Activated naive CD8-positive, alpha-beta T cell (primary cell): Measurements from ENCODE around the gene LIF.

Experiments used
- H3K27ac Mint-ChIP-seq: one replicate; pipeline ENCODE4 v1.8.0; 2021; ENCODE audit warnings: mixed read lengths
- H3K27me3 Mint-ChIP-seq: one replicate; pipeline ENCODE4 v1.8.0; 2021; ENCODE audit warnings: mixed read lengths
- H3K36me3 Mint-ChIP-seq: one replicate; pipeline ENCODE4 v1.8.0; 2021; ENCODE audit warnings: mixed read lengths
- H3K4me1 Mint-ChIP-seq: one replicate; pipeline ENCODE4 v1.8.0; 2021; ENCODE audit warnings: low read depth, mixed read lengths
- H3K4me3 Mint-ChIP-seq: one replicate; pipeline ENCODE4 v1.8.0; 2021; ENCODE audit warnings: mild to moderate bottlenecking, mixed read lengths
- H3K9me3 Mint-ChIP-seq: one replicate; pipeline ENCODE4 v1.8.0; 2021; ENCODE audit warnings: low read depth, mixed read lengths

The LIF gene

GRCh38 chr22:30245985-30246813 lies at the start of gene LIF:
LIF (minus strand) TSS chr22:30246759; CDS start chr22:30246695, 64 bp downstream.
- peaks cover 9% of the 10 kb centered on the region for H3K36me3 Mint-ChIP-seq
- no peaks in the 10 kb centered on the region for H3K27me3 Mint-ChIP-seq
- peak within 1 kb of the TSS; percentile 97 for H3K27ac Mint-ChIP-seq
- peak within 1 kb of the TSS; percentile 97 for H3K4me3 Mint-ChIP-seq
- peaks cover 36% of the 10 kb centered on the region for H3K4me1 Mint-ChIP-seq
- no peaks in the 10 kb centered on the region for H3K9me3 Mint-ChIP-seq

DNA sequence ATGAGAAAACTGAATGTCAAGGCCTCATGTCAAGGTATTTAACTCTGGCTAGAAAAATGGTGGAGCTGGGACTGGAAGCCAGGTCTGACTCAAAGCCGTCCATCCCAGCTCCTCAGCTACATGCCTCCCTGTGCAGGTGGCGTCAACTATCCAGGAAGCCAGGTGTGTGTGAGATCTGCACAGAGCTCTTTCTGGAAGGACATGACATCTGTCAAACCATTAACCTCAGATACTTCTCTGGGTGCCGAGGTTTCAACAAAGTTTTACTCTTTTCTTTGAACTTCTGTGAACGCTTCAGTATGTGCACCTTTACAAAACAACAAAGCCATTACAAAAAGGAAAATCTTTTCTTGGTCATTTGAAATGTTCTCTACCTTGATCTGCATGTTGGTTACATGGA lies 49.8 kb upstream of the LIF start:
- H3K4me3 Mint-ChIP-seq = peak overlapping the region; percentile 62
- no peaks in the 10 kb centered on the region for H3K36me3 Mint-ChIP-seq
- no peaks in the 10 kb centered on the region for H3K27me3 Mint-ChIP-seq
- peak overlapping the region; percentile 87 for H3K27ac Mint-ChIP-seq
- peaks cover 63% of the 10 kb centered on the region for H3K4me1 Mint-ChIP-seq
- no peaks in the 10 kb centered on the region for H3K9me3 Mint-ChIP-seq

GRCh38 chr22:30295576-30295975 lies 49.0 kb upstream of the LIF start:
- Mint-ChIP-seq H3K4me1 (peaks cover 57% of the 10 kb centered on the region), H3K4me3 (no peak overlapping the region), H3K27ac (peak overlapping the region; percentile 87), H3K9me3 (no peaks in the 10 kb centered on the region), H3K36me3 (no peaks in the 10 kb centered on the region), H3K27me3 (no peaks in the 10 kb centered on the region)

DNA sequence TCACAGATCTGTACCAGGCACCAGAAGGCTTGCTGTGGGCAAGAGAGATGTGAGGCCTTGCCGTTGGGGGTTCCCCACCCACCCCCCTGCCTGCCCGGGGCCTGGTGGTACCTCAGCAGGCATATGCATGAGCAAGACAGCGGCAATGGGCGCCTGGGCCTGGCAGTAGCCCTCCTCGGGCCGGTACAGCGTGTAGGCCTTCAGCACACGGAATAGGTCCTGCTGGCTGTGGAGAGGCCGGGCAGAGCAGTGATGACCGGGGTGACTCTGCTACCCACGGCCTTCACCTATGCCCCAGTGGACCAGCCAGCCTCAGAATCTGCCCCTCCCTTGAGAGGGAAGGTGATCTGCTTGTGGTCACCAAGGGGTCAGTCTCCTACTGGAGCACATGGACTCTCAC lies 48.3 kb upstream of the LIF start:
- Mint-ChIP-seq H3K4me1 (peaks cover 60% of the 10 kb centered on the region), H3K36me3 (no peaks in the 10 kb centered on the region), H3K27ac (peak overlapping the region; percentile 28), H3K9me3 (no peaks in the 10 kb centered on the region), H3K4me3 (no peak overlapping the region), H3K27me3 (no peaks in the 10 kb centered on the region)

GRCh38 chr22:30294066-30294465 lies 47.5 kb upstream of the LIF start:
- peak overlapping the region; percentile 34 for H3K27ac Mint-ChIP-seq
- H3K9me3 Mint-ChIP-seq = no peaks in the 10 kb centered on the region
- no peaks in the 10 kb centered on the region for H3K36me3 Mint-ChIP-seq
- H3K4me3 Mint-ChIP-seq = no peak overlapping the region
- H3K4me1 Mint-ChIP-seq = peaks cover 58% of the 10 kb centered on the region
- no peaks in the 10 kb centered on the region for H3K27me3 Mint-ChIP-seq

GRCh38 chr22:30293026-30293425 lies 46.5 kb upstream of the LIF start:
- Mint-ChIP-seq H3K27ac (no peak overlapping the region), H3K4me3 (no peak overlapping the region), H3K27me3 (no peaks in the 10 kb centered on the region), H3K36me3 (no peaks in the 10 kb centered on the region), H3K4me1 (peaks cover 53% of the 10 kb centered on the region), H3K9me3 (no peaks in the 10 kb centered on the region)

DNA sequence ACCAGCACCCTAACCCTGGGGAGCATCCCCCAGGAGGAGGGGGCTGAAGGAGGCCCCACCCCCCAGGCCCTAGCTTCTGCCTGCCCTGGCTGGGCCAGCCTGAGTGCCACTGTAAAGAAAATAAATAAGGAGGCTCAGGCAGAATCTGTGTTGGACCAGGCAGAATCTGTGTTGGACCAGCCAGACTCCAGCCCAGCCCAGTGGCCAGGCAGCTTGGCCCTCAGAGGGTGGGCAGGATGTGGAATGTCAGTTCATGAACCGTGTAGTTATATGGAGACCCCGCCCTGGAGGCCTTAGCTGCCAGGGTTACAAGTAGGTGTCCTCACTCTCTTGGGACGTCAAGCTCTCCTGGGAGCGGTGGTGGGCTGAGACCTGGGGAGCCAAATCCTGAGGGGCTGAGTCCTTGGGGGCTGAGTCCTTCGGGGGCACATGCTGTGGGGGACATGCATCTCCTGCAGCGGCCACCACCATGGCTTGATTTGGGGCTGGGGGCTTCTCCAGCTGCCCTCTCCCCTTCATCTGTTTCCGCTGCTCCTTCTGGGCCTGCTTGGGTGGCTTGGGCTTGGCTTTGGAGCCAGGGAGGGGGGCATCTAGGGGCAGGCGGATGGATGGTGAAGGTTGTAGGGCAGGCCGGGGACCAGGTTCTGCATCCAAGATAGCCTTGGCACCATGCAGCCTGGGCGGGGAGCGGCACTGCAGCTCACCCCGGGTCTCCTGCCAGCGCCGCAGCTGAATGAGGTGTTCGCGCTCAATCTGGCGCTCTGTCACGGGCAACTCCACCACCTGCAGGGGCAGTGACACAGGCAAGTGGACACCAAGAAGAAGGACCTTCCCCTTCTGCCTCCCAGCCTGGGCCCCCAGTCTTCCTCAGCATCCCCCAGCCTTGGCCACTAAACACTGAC lies 45.8 kb upstream of the LIF start:
- H3K27ac Mint-ChIP-seq = no peak overlapping the region
- H3K4me1 Mint-ChIP-seq = peaks cover 49% of the 10 kb centered on the region
- H3K9me3 Mint-ChIP-seq = no peaks in the 10 kb centered on the region
- no peaks in the 10 kb centered on the region for H3K27me3 Mint-ChIP-seq
- no peak overlapping the region for H3K4me3 Mint-ChIP-seq
- H3K36me3 Mint-ChIP-seq = no peaks in the 10 kb centered on the region

GRCh38 chr22:30291058-30291892 lies 44.7 kb upstream of the LIF start:
- peak overlapping the region; percentile 75 for H3K27ac Mint-ChIP-seq
- no peak overlapping the region for H3K4me3 Mint-ChIP-seq
- no peaks in the 10 kb centered on the region for H3K9me3 Mint-ChIP-seq
- no peaks in the 10 kb centered on the region for H3K36me3 Mint-ChIP-seq
- no peaks in the 10 kb centered on the region for H3K27me3 Mint-ChIP-seq
- H3K4me1 Mint-ChIP-seq = peaks cover 42% of the 10 kb centered on the region

DNA sequence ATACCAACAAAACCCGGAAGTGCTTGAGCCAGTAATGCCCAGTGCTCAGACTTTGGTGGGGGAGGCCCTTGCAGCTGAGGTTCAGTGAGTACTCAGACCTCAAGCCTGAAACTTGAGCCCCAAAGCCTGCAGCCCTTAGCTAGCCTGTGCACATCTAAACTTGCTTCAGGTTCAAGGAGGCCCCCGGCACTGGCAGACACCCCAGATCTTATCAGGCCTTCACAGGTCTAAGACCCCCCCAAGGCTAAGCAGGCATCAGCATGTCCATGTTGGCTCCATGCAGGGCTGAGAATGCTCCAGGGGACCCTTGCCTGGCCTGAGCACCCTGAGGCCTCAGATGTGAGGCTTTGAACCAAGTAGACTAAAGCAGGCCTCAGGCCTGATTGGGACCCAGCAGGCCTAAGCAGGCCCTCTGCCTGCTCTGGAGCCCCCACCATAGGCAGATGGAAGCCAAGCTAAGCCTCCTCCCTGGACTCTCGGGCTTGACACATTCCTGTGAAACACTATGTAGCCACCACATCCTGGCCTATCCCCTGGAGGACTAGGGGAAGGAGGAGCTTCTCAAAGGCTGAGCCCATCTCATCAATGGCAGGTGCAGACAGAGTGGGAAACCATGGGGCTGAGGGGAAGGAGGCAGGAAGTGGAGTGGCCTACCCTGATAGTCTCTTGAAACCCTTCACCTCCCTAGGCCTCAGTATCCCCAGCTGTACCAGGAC lies 43.9 kb upstream of the LIF start:
- Mint-ChIP-seq H3K4me1 (peaks cover 35% of the 10 kb centered on the region), H3K36me3 (no peaks in the 10 kb centered on the region), H3K9me3 (no peaks in the 10 kb centered on the region), H3K27me3 (no peaks in the 10 kb centered on the region), H3K27ac (no peak overlapping the region), H3K4me3 (peak overlapping the region; percentile 88)

- no peak overlapping the region for H3K27ac Mint-ChIP-seq
- H3K9me3 Mint-ChIP-seq = no peaks in the 10 kb centered on the region
- no peaks in the 10 kb centered on the region for H3K27me3 Mint-ChIP-seq
- H3K36me3 Mint-ChIP-seq = no peaks in the 10 kb centered on the region
- peaks cover 31% of the 10 kb centered on the region for H3K4me1 Mint-ChIP-seq
- H3K4me3 Mint-ChIP-seq = peak overlapping the region; percentile 88
These were observed 43.4 kb upstream of the LIF start for GRCh38 chr22:30289980-30290313.

DNA sequence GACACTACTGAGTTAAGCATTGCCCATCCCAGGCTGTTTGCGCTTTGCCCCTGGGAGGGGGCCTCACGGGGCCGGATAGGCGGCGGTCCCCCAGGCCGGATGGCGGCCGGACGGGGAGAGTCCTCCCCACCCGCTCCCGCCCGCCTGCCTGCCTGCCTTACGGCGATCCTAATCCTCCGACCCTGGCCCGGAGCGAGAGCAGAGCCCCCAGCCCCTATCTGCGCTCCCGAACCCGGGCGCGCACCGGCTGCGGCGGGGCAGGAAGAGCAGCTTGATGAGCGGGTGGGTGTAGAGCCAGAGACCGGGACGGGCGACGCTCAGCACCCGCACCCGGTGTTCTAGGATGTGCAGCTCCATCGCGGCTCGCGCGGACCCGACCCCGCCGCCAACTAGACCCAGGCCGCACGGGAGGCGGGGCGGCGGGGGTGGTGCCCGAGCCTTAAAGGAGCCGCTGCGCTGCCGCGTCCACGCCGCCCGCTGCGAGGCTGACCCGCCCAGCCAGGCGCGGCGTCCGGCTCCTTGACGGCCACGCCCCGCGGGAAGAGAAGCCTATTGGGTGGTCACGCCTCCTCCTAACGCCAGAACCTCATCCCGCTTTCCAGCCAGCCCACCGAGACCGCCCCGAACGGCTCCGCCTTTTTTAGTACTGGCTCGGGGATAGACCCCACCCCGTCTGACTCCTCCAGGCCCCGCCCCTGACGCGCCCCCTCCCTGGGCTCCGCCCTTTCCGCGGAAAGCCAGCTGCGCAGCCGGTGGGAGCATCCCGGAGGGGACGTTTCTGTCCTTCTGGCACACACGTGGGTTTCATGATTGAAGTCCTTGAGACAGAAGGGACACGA lies 42.8 kb upstream of the LIF start, which contains the start of gene CASTOR1:
Gene CASTOR1 (minus strand): TSS at position 365 of the 839 bp plus-strand sequence. CDS start 8 bp downstream, at position 357.
- H3K36me3 Mint-ChIP-seq = no peaks in the 10 kb centered on the region
- H3K4me1 Mint-ChIP-seq = peaks cover 28% of the 10 kb centered on the region
- H3K4me3 Mint-ChIP-seq = peak within 1 kb of the TSS; percentile 88
- no peaks in the 10 kb centered on the region for H3K9me3 Mint-ChIP-seq
- no peaks in the 10 kb centered on the region for H3K27me3 Mint-ChIP-seq
- peak within 1 kb of the TSS; percentile 29 for H3K27ac Mint-ChIP-seq

DNA sequence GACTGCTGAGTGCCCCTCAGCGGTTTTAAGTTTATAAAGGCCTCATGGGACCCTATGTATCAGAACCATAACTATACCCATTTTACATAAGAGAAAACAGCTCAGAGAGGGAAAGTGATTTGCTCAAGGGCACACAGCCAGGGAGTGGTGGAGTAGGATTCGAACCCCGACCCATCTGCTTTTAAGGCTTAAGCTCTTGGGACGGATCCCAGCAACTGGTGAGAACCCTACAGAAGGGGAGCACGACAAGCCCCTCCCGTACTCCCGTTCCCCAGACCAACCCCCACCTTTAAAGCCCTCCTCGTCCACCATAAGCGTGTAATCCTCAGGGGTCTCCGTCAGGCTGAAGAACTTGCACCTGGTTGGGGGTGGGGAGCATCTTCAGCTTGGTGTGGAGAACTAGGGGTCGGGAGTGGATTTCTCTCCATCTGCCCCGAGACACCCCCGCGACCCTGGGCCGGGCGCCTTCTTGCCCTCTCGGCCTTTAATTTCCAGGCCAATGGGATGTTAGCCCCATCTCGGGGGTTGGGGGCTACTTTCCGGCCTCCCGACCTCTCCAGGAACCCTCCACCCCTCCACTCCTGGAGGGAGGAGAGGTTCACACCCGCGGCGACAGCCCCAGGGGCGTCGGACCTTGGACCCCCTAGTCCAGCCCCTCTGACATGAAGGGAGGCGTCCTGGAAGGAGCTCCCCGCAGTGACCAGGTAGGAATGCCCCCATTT lies 42.0 kb upstream of the LIF start:
- Mint-ChIP-seq H3K4me3 (peak overlapping the region; percentile 88), H3K27ac (peak overlapping the region; percentile 29), H3K27me3 (no peaks in the 10 kb centered on the region), H3K4me1 (peaks cover 22% of the 10 kb centered on the region), H3K9me3 (no peaks in the 10 kb centered on the region), H3K36me3 (no peaks in the 10 kb centered on the region)
